MM.1S (cell line): ENCODE measurements around the gene ABCB4.
A peak's percentile ranks its signal among the peaks of the same experiment; 100 is the strongest.

Experiments
- DNase-seq: peaks from one replicate; pipeline ENCODE4 v3.0.0-alpha.2; 2015
- H2AFZ ChIP-seq: fragments of 300-600 bp; sonication (generic); 2 replicates; pipeline ENCODE4 v1.6.0; 2016; ENCODE audit warnings: antibody characterized with exemption, low read length
- H3F3A ChIP-seq: fragments of 300-600 bp; sonication (generic); 2 replicates; pipeline ENCODE4 v1.6.1; 2016; ENCODE audit warnings: mild to moderate bottlenecking, antibody characterized with exemption, low read length, moderate library complexity, mixed read lengths; ENCODE audit not compliant: insufficient read depth
- H3K27ac ChIP-seq: fragments of 300-600 bp; sonication (generic); 2 replicates; pipeline ENCODE4 v1.5.1; 2016; ENCODE audit warnings: mild to moderate bottlenecking, low read length
- H3K27me3 ChIP-seq: fragments of 300-600 bp; sonication (generic); replicated peaks from 2 replicates; pipeline ENCODE4 v1.6.0; 2016; ENCODE audit warnings: low read length; ENCODE audit not compliant: insufficient read depth
- H3K36me3 ChIP-seq: fragments of 300-600 bp; sonication (generic); replicated peaks from 2 replicates; pipeline ENCODE4 v1.6.1; 2016; ENCODE audit warnings: mild to moderate bottlenecking, low read length, mixed read lengths; ENCODE audit not compliant: insufficient read depth
- H3K4me1 ChIP-seq: fragments of 300-600 bp; sonication (generic); 2 replicates; pipeline ENCODE4 v1.6.1; 2016; ENCODE audit warnings: low read length, mixed read lengths
- H3K4me2 ChIP-seq: fragments of 300-600 bp; sonication (generic); 2 replicates; pipeline ENCODE4 v1.6.0; 2016; ENCODE audit warnings: low read depth, low read length
- H3K4me3 ChIP-seq: fragments of 300-600 bp; sonication (generic); 2 replicates; pipeline ENCODE4 v1.5.1; 2016; ENCODE audit warnings: low read length, mixed read lengths
- H3K79me2 ChIP-seq: fragments of 300-600 bp; sonication (generic); 2 replicates; pipeline ENCODE4 v1.6.1; 2016; ENCODE audit warnings: mixed run types, low read length, mixed read lengths
- H3K9ac ChIP-seq: fragments of 300-600 bp; sonication (generic); 2 replicates; pipeline ENCODE4 v1.6.1; 2016; ENCODE audit warnings: low read length, mixed read lengths
- H3K9me2 ChIP-seq: fragments of 300-600 bp; sonication (generic); replicated peaks from 2 replicates; pipeline ENCODE4 v1.6.1; 2016; ENCODE audit warnings: mild to moderate bottlenecking, low read length, mixed read lengths; ENCODE audit not compliant: insufficient read depth
- H3K9me3 ChIP-seq: fragments of 300-600 bp; sonication (generic); replicated peaks from 2 replicates; pipeline ENCODE4 v1.6.1; 2016; ENCODE audit warnings: mild to moderate bottlenecking, low read length, mixed read lengths; ENCODE audit not compliant: insufficient read depth
- H4K20me1 ChIP-seq: fragments of 300-600 bp; sonication (generic); 2 replicates; pipeline ENCODE4 v1.6.1; 2016; ENCODE audit warnings: mild to moderate bottlenecking, low read length, moderate library complexity, mixed read lengths; ENCODE audit not compliant: insufficient read depth
- EZH2 ChIP-seq: fragments of 300-600 bp; sonication (generic); optimal IDR thresholded peaks from 2 replicates; pipeline ENCODE3; 2017; ENCODE audit warnings: low read depth, mild to moderate bottlenecking, antibody characterized with exemption, low read length, mixed read lengths
- EZH2phosphoT487 ChIP-seq: fragments of 300-600 bp; sonication (generic); IDR thresholded peaks from 2 replicates; pipeline ENCODE4 v1.6.1; 2018; ENCODE audit warnings: antibody characterized with exemption, low read length
- TF ChIP-seq, protein P1 (sequence below): fragments of 300-600 bp; sonication (generic); IDR thresholded peaks from 2 replicates; pipeline ENCODE4 v1.5.1; 2016; ENCODE audit warnings: antibody characterized with exemption, low read length, mixed read lengths

The ABCB4 gene

GRCh38 chr7:87475359-87476178, at the start of gene ABCB4:
Gene ABCB4, minus strand, starts transcription at chr7:87475680. Its CDS starts 215 bp downstream, at chr7:87475465.
- H3K9ac ChIP-seq = no peak within 1 kb of the TSS
- H3K4me3 ChIP-seq = no peak within 1 kb of the TSS
- H3K79me2 ChIP-seq = no peaks in the 10 kb centered on the region
- no peaks in the 10 kb centered on the region for H3F3A ChIP-seq
- no peaks in the 10 kb centered on the region for H3K4me1 ChIP-seq
- H2AFZ ChIP-seq = no peak within 1 kb of the TSS
- H3K9me2 ChIP-seq = no peaks in the 10 kb centered on the region
- no peaks in the 10 kb centered on the region for H4K20me1 ChIP-seq
- H3K9me3 ChIP-seq = no peaks in the 10 kb centered on the region
- H3K27ac ChIP-seq = no peak within 1 kb of the TSS
- no peaks in the 10 kb centered on the region for H3K27me3 ChIP-seq
- peak within 1 kb of the TSS; percentile 21; the same call in 1 of the 2 replicates for H3K4me2 ChIP-seq
- H3K36me3 ChIP-seq = no peaks in the 10 kb centered on the region
- TF ChIP-seq EZH2phosphoT487 (no peak), EZH2 (no peak)
- TF ChIP-seq, protein P1, sequence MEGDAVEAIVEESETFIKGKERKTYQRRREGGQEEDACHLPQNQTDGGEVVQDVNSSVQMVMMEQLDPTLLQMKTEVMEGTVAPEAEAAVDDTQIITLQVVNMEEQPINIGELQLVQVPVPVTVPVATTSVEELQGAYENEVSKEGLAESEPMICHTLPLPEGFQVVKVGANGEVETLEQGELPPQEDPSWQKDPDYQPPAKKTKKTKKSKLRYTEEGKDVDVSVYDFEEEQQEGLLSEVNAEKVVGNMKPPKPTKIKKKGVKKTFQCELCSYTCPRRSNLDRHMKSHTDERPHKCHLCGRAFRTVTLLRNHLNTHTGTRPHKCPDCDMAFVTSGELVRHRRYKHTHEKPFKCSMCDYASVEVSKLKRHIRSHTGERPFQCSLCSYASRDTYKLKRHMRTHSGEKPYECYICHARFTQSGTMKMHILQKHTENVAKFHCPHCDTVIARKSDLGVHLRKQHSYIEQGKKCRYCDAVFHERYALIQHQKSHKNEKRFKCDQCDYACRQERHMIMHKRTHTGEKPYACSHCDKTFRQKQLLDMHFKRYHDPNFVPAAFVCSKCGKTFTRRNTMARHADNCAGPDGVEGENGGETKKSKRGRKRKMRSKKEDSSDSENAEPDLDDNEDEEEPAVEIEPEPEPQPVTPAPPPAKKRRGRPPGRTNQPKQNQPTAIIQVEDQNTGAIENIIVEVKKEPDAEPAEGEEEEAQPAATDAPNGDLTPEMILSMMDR = no peak
- no peak for DNase-seq

GRCh38 chr7:87518735-87519134, 43.3 kb upstream of the ABCB4 start:
- Histone ChIP-seq H3F3A (no peaks in the 10 kb centered on the region), H2AFZ (no peak overlapping the region)

DNA sequence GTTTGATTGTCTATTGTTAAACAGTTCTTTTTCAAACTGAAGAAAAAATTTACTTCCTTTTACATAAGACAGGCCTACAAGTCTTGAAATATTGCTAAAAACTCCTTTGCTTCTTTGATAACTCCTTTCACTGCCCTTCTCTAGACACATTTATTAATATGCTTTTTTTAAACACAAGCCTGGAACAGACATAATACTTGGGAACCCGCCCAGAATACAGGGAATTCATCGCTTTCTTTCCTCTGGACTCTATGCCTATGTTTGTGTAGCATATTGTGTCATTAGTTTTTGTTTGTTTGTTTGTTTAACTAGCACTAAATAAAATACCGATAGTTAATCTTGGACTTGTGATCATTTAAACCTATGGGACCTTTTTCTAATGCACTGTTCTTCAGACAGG, 42.4 kb upstream of the ABCB4 start:
- Histone ChIP-seq H3K9ac (no peak overlapping the region), H2AFZ (no peak overlapping the region), H3K4me1 (no peaks in the 10 kb centered on the region), H3K9me3 (no peaks in the 10 kb centered on the region), H3K36me3 (no peaks in the 10 kb centered on the region), H3K9me2 (no peaks in the 10 kb centered on the region), H4K20me1 (no peaks in the 10 kb centered on the region), H3K27me3 (no peaks in the 10 kb centered on the region), H3F3A (no peaks in the 10 kb centered on the region), H3K4me3 (no peak overlapping the region), H3K27ac (no peak overlapping the region), H3K4me2 (no peak overlapping the region), H3K79me2 (no peaks in the 10 kb centered on the region)
- TF ChIP-seq EZH2 (no peak), EZH2phosphoT487 (no peak)
- TF ChIP-seq, protein P1 = no peak
- DNase-seq = no peak

More at GRCh38 chr7:87518735-87519134, 43.3 kb upstream of the ABCB4 start:
- H3K27ac ChIP-seq = no peak overlapping the region
- H3K4me3 ChIP-seq = no peak overlapping the region
- no peaks in the 10 kb centered on the region for H3K9me2 ChIP-seq
- no peaks in the 10 kb centered on the region for H4K20me1 ChIP-seq
- H3K27me3 ChIP-seq = no peaks in the 10 kb centered on the region
- H3K4me1 ChIP-seq = no peaks in the 10 kb centered on the region
- H3K9me3 ChIP-seq = no peaks in the 10 kb centered on the region
- no peak overlapping the region for H3K4me2 ChIP-seq
- TF ChIP-seq EZH2 = no peak
- TF ChIP-seq, protein P1 = no peak
- no peak for TF ChIP-seq EZH2phosphoT487
- H3K36me3 ChIP-seq = no peaks in the 10 kb centered on the region
- H3K79me2 ChIP-seq = no peaks in the 10 kb centered on the region
- no peak overlapping the region for H3K9ac ChIP-seq
- DNase-seq = no peak
